Brain microvascular endothelial cell (primary cell): ENCODE measurements around the gene MAGI3.
"Not testable (repeated sequence)": the region's sequence is repeated elsewhere in the genome, so short reads cannot be mapped to it uniquely, and the experiment has no call there.

Experiments
- DNase-seq: peaks from one replicate; pipeline ENCODE4 v3.0.0-alpha.2; 2020
- H3K27ac ChIP-seq: fragments of 250-450 bp; sonication (Bioruptor Pico); 2 replicates; pipeline ENCODE4 v1.5.1; 2020; ENCODE audit warnings: mild to moderate bottlenecking, moderate library complexity
- H3K27me3 ChIP-seq: fragments of 250-450 bp; sonication (Bioruptor Pico); replicated peaks from 2 replicates; pipeline ENCODE4 v1.5.1; 2020; ENCODE audit warnings: mild to moderate bottlenecking
- H3K36me3 ChIP-seq: fragments of 250-450 bp; sonication (Bioruptor Pico); replicated peaks from 2 replicates; pipeline ENCODE4 v1.5.1; 2020; ENCODE audit warnings: mild to moderate bottlenecking
- H3K4me3 ChIP-seq: 2 replicates; pipeline ENCODE4 v1.5.1; 2011; ENCODE audit warnings: low read depth, mild to moderate bottlenecking, control low read depth, low read length, moderate library complexity
- CTCF ChIP-seq: IDR thresholded peaks from 2 replicates; pipeline ENCODE4 v1.5.1; 2011; ENCODE audit warnings: low read depth, mild to moderate bottlenecking, moderate library complexity, low read length, control low read depth, inconsistent platforms; ENCODE audit errors: missing control alignments
- in situ Hi-C: cut with HindIII; loops from 2 replicates; pipeline ENCODE4 v1.10.0; 2017; ENCODE audit warnings: low sequenced_read_pairs, low pct_ligation_motif_present

MAGI3 gene

GRCh38 chr1:113691184-113691583, 300.9 kb downstream of the MAGI3 start:
- no peak overlapping the region for H3K27ac ChIP-seq
- TF ChIP-seq CTCF, result no peak
- in situ Hi-C loops, result no loop called here
- no peak for DNase-seq
- no peaks in the 10 kb centered on the region for H3K36me3 ChIP-seq
- no peak overlapping the region for H3K4me3 ChIP-seq
- no peaks in the 10 kb centered on the region for H3K27me3 ChIP-seq

GRCh38 chr1:113692342-113692741, 302.0 kb downstream of the MAGI3 start:
- Histone ChIP-seq H3K27ac (no peak overlapping the region), H3K27me3 (no peaks in the 10 kb centered on the region), H3K4me3 (no peak overlapping the region), H3K36me3 (no peaks in the 10 kb centered on the region)
- no peak for TF ChIP-seq CTCF
- DNase-seq, result no peak
- in situ Hi-C loops, result no loop called here

- Histone ChIP-seq H3K4me3 (no peak overlapping the region), H3K36me3 (no peaks in the 10 kb centered on the region), H3K27ac (no peak overlapping the region), H3K27me3 (no peaks in the 10 kb centered on the region)
- no peak for TF ChIP-seq CTCF
- in situ Hi-C loops, result no loop called here
- DNase-seq, result no peak
Measured at GRCh38 chr1:113692824-113693431, 302.6 kb downstream of the MAGI3 start.

GRCh38 chr1:113694910-113695309, 304.6 kb downstream of the MAGI3 start:
- DNase-seq, result no peak
- Histone ChIP-seq H3K4me3 (no peak overlapping the region), H3K36me3 (peaks cover 5% of the 10 kb centered on the region), H3K27me3 (no peaks in the 10 kb centered on the region), H3K27ac (no peak overlapping the region)
- no peak for TF ChIP-seq CTCF
- in situ Hi-C loops, result no loop called here

GRCh38 chr1:113701429-113701828, 311.1 kb downstream of the MAGI3 start:
- no peak overlapping the region for H3K27ac ChIP-seq
- in situ Hi-C loops, result no loop called here
- peaks cover 5% of the 10 kb centered on the region for H3K36me3 ChIP-seq
- no peaks in the 10 kb centered on the region for H3K27me3 ChIP-seq
- no peak overlapping the region for H3K4me3 ChIP-seq
- DNase-seq, result peak; percentile 10
- no peak for TF ChIP-seq CTCF

GRCh38 chr1:113714606-113715269, 324.4 kb downstream of the MAGI3 start:
- H3K36me3 ChIP-seq, result peaks cover 24% of the 10 kb centered on the region
- no peak for TF ChIP-seq CTCF
- in situ Hi-C loops, result no loop called here
- H3K4me3 ChIP-seq, result no peak overlapping the region
- H3K27ac ChIP-seq, result no peak overlapping the region
- no peaks in the 10 kb centered on the region for H3K27me3 ChIP-seq
- DNase-seq, result no peak

GRCh38 chr1:113717506-113717905, 327.2 kb downstream of the MAGI3 start:
- in situ Hi-C loops, H3K27me3 ChIP-seq, H3K27ac ChIP-seq, DNase-seq, H3K4me3 ChIP-seq: not testable (repeated sequence)
- peaks cover 26% of the 10 kb centered on the region for H3K36me3 ChIP-seq

GRCh38 chr1:113718621-113719020, 328.3 kb downstream of the MAGI3 start:
- in situ Hi-C loops, H3K27me3 ChIP-seq, DNase-seq, H3K27ac ChIP-seq, H3K4me3 ChIP-seq: not testable (repeated sequence)
- peaks cover 24% of the 10 kb centered on the region for H3K36me3 ChIP-seq
